Measurements from ENCODE around the gene PSMF1. TPM values are rescaled to one million over a fixed set of nuclear protein-coding genes. Genes with fewer than 3 reads are reported as not detected.

PSMF1 gene
- total RNA-seq, 6 experiments from 2014 or later = 179 to 208 (median 199) TPM

- 0 out of 2 replicates have a peak, but pooled peaks cover 5% of the 10 kb centered on the region for H3K36me3 Mint-ChIP-seq (ENCODE audit: low read depth)
- H3K4me1 Mint-ChIP-seq (ENCODE audit: low read depth) = no peaks in the 10 kb centered on the region
- no peak for DNase-seq
- H3K4me3 Mint-ChIP-seq = no peak overlapping the region
- no peak overlapping the region for H3K27ac Mint-ChIP-seq
- peaks cover 13% of the 10 kb centered on the region for H3K9me3 Mint-ChIP-seq
- peaks cover 14% of the 10 kb centered on the region for H3K27me3 Mint-ChIP-seq (ENCODE audit: insufficient read depth)
- TF ChIP-seq, protein P1, sequence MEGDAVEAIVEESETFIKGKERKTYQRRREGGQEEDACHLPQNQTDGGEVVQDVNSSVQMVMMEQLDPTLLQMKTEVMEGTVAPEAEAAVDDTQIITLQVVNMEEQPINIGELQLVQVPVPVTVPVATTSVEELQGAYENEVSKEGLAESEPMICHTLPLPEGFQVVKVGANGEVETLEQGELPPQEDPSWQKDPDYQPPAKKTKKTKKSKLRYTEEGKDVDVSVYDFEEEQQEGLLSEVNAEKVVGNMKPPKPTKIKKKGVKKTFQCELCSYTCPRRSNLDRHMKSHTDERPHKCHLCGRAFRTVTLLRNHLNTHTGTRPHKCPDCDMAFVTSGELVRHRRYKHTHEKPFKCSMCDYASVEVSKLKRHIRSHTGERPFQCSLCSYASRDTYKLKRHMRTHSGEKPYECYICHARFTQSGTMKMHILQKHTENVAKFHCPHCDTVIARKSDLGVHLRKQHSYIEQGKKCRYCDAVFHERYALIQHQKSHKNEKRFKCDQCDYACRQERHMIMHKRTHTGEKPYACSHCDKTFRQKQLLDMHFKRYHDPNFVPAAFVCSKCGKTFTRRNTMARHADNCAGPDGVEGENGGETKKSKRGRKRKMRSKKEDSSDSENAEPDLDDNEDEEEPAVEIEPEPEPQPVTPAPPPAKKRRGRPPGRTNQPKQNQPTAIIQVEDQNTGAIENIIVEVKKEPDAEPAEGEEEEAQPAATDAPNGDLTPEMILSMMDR (IDR thresholded peaks at IDR 0.05) = no peak
These were observed 16.4 kb upstream of the PSMF1 start for GRCh38 chr20:1102016-1102415.

DNA sequence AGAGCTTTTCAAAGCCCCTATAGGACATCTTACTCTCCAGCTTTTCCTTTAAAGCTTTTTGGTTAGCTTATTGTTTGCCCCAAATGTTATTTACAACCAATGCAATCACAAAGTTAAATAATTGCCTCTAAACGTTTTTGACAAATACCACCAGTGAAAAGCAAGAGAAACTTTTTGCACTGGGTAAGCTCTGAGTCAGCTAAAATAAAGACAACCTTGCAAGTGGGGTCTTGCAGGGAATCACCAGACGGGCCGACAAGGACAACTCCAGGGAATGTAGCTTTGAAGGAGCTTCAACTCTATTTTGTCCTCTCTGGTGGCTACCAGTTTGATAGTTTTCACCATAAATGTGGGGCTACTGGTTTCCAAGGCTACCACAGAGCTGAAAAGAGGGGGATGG, 14.7 kb upstream of the PSMF1 start:
- 0 out of 2 replicates have a peak, but pooled peaks cover 5% of the 10 kb centered on the region for H3K36me3 Mint-ChIP-seq (ENCODE audit: low read depth)
- no peak for DNase-seq
- peaks cover 11% of the 10 kb centered on the region for H3K27me3 Mint-ChIP-seq (ENCODE audit: insufficient read depth)
- H3K4me1 Mint-ChIP-seq (ENCODE audit: low read depth) = no peaks in the 10 kb centered on the region
- peaks cover 13% of the 10 kb centered on the region for H3K9me3 Mint-ChIP-seq
- TF ChIP-seq, protein P1 (IDR thresholded peaks at IDR 0.05) = no peak
- H3K4me3 Mint-ChIP-seq = no peak overlapping the region
- no peak overlapping the region for H3K27ac Mint-ChIP-seq

DNA sequence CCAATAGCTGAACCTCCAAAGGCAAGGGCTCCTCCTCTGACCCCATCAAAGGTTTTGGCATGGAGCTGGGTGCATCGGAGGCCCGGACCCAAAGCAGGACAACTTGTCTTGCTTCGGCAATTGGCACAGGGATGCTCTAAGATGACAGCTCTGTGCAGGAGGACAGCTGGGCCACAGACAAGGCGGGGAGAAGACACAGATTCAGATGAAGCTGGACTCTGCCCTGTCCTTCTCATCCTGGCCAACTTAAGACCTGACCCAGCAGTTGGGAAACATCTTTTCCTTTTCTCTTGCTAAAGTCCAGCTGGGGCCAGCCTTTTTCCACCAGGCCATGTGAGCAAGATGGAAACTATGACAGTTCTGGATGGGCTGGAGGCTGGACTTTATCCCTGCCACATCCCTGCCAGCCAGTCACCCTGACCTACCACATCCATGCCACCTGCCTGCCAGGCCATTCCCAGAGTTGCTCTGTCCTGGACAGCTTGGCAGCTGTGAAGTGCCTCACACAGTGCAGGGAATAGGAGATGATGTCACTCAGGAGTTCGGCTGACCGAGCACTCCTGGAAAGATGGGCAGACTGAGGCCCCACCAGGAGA, 12.7 kb upstream of the PSMF1 start:
- TF ChIP-seq, protein P1 (IDR thresholded peaks at IDR 0.05) = no peak
- no peaks in the 10 kb centered on the region for H3K4me1 Mint-ChIP-seq (ENCODE audit: low read depth)
- H3K9me3 Mint-ChIP-seq = peaks cover 13% of the 10 kb centered on the region
- 0 out of 2 replicates have a peak, but pooled peaks cover 5% of the 10 kb centered on the region for H3K36me3 Mint-ChIP-seq (ENCODE audit: low read depth)
- no peak overlapping the region for H3K27ac Mint-ChIP-seq
- no peak for DNase-seq
- no peak overlapping the region for H3K4me3 Mint-ChIP-seq
- H3K27me3 Mint-ChIP-seq (ENCODE audit: insufficient read depth) = peaks cover 14% of the 10 kb centered on the region

DNA sequence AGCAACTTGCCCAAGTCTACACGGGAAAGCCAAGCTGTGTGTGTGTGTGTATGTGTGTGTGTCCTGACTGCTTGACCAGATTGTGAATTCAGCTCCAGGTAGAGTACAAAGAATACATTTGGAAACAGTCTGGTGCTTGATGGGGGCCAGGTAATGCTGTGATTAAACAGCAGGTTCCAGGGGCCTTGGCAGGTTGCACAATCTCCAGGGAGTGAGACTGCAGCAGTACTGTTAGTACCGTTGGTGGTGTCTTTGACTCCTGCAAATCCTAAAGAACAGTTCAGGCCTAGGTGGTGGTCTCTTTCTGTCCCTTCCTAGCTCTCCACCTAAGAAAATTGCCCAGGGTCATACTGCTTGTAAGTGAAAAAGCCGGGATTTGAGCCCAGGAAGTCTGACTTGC, 11.2 kb upstream of the PSMF1 start:
- Mint-ChIP-seq H3K27ac (no peak overlapping the region), H3K9me3 (peaks cover 9% of the 10 kb centered on the region), H3K4me3 (no peak overlapping the region), H3K36me3 (ENCODE audit: low read depth) (0 out of 2 replicates have a peak, but pooled peaks cover 4% of the 10 kb centered on the region), H3K4me1 (ENCODE audit: low read depth) (no peaks in the 10 kb centered on the region), H3K27me3 (ENCODE audit: insufficient read depth) (peaks cover 14% of the 10 kb centered on the region)
- no peak for DNase-seq
- TF ChIP-seq, protein P1 (IDR thresholded peaks at IDR 0.05) = no peak

DNA sequence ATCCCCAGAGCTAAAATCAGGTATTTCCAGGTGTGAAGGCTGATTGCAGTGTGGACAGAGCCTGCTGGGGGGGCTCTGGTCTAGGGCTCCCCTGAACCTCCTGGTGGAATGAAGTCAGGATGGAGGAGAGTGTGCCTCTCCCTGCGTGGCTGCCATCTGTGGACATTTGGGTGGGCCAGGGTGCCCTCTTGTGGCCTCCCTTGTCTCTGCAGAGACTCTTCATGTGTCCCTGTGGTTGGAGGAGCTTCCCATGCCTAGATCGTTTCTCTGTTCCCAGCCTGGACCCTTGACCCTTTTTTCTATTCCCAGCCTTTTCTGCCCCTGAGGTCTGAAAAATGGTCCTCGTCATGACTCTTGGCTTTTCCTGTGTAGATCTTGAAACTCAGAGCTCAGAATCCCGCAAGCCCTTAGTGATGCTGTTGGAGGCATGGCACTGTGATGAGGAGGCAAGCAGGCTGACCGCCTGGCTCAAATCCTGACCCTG, 9.9 kb upstream of the PSMF1 start:
- no peaks in the 10 kb centered on the region for H3K4me1 Mint-ChIP-seq (ENCODE audit: low read depth)
- H3K27ac Mint-ChIP-seq = no peak overlapping the region
- H3K36me3 Mint-ChIP-seq (ENCODE audit: low read depth) = no peaks in the 10 kb centered on the region
- H3K27me3 Mint-ChIP-seq (ENCODE audit: insufficient read depth) = peaks cover 14% of the 10 kb centered on the region
- DNase-seq = peak; percentile 39
- no peak overlapping the region for H3K4me3 Mint-ChIP-seq
- TF ChIP-seq, protein P1 (IDR thresholded peaks at IDR 0.05) = peak; percentile 85
- no peaks in the 10 kb centered on the region for H3K9me3 Mint-ChIP-seq

Data from HFFc6 (cell line).